ENCODE data around the gene PNMA8C. TPM values are rescaled to one million over a fixed set of nuclear protein-coding genes. Genes with fewer than 3 reads are reported as not detected.
"Not testable (repeated sequence)": the region's sequence is repeated elsewhere in the genome, so short reads cannot be mapped to it uniquely, and the experiment has no call there.

Gene PNMA8C
- total RNA-seq, 1 experiment from 2014 or later = not detected

DNA sequence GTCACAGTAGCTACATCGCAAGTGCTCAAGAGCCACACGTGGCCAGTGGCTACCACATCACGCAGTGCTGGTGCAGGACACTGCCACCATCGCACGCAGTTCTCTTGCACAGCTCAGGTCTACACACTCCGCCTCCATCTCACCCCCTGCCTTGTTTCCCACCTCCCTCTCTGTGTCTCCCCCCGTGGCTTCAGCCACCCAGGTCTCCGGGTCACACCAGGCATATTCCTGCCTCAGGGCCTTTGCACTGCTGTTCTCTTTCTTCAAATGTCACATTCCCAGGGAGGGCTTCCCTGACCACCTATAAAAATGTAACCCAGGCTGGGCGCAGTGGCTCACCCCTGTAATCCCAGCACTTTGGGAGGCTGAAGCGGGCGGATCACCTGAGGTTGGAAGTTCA, 26.0 kb downstream of the PNMA8C start:
- H3K4me1 ChIP-seq (ENCODE audit: insufficient read depth, low read length) = 0 out of 2 replicates have a peak, but pooled peaks cover 4% of the 10 kb centered on the region
- no peaks in the 10 kb centered on the region for H3K79me2 ChIP-seq (ENCODE audit: low read length)
- ChIA-PET CTCF (interaction anchor here (0.7 kb wide), 1 partner anchor 33 kb away, joined by 3 read pairs; no protein-coding TSS in a partner anchor), POLR2A (ENCODE audit: unreplicated experiment) (no interaction called here)
- H4K20me1 ChIP-seq (ENCODE audit: low read length) = no peaks in the 10 kb centered on the region
- ATAC-seq (no peak), DNase-seq (no peak)
- no peaks in the 10 kb centered on the region for H3K27me3 ChIP-seq (ENCODE audit: low read length)
- H3K27ac ChIP-seq (ENCODE audit: low read length) = no peak overlapping the region
- no peak overlapping the region for H3K4me3 ChIP-seq (ENCODE audit: low read length)
- no peaks in the 10 kb centered on the region for H3K36me3 ChIP-seq (ENCODE audit: low read depth, low read length)
- TF ChIP-seq, protein P1, sequence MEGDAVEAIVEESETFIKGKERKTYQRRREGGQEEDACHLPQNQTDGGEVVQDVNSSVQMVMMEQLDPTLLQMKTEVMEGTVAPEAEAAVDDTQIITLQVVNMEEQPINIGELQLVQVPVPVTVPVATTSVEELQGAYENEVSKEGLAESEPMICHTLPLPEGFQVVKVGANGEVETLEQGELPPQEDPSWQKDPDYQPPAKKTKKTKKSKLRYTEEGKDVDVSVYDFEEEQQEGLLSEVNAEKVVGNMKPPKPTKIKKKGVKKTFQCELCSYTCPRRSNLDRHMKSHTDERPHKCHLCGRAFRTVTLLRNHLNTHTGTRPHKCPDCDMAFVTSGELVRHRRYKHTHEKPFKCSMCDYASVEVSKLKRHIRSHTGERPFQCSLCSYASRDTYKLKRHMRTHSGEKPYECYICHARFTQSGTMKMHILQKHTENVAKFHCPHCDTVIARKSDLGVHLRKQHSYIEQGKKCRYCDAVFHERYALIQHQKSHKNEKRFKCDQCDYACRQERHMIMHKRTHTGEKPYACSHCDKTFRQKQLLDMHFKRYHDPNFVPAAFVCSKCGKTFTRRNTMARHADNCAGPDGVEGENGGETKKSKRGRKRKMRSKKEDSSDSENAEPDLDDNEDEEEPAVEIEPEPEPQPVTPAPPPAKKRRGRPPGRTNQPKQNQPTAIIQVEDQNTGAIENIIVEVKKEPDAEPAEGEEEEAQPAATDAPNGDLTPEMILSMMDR (conservative IDR thresholded peaks at IDR 0.05; ENCODE audit: low read depth, low read length) = no peak
- TF ChIP-seq EZH2phosphoT487 (IDR thresholded peaks at IDR 0.05; ENCODE audit: borderline replicate concordance, low read length) (no peak), EZH2 (IDR thresholded peaks at IDR 0.05; ENCODE audit: low read length, unreplicated experiment) (no peak)
- H3K9me2 ChIP-seq (replicated peaks; ENCODE audit: low read length) = no peaks in the 10 kb centered on the region
- H3F3A ChIP-seq (ENCODE audit: low read length, unreplicated experiment) = no peaks in the 10 kb centered on the region
- no peaks in the 10 kb centered on the region for H3K9me3 ChIP-seq (ENCODE audit: low read length)
- no peak overlapping the region for H3K4me2 ChIP-seq (ENCODE audit: low read length)
- intact Hi-C loops (cut with micrococcal nuclease) = loop anchor here (1.0 to 10.0 kb wide), 2 partner anchors 85 to 112 kb away; no protein-coding TSS in a partner anchor
- no peak overlapping the region for H2AFZ ChIP-seq (ENCODE audit: low read length)
- BruUV-seq (replicated peaks) = no TSS peak
- H3K9ac ChIP-seq (ENCODE audit: low read length) = no peak overlapping the region

DNA sequence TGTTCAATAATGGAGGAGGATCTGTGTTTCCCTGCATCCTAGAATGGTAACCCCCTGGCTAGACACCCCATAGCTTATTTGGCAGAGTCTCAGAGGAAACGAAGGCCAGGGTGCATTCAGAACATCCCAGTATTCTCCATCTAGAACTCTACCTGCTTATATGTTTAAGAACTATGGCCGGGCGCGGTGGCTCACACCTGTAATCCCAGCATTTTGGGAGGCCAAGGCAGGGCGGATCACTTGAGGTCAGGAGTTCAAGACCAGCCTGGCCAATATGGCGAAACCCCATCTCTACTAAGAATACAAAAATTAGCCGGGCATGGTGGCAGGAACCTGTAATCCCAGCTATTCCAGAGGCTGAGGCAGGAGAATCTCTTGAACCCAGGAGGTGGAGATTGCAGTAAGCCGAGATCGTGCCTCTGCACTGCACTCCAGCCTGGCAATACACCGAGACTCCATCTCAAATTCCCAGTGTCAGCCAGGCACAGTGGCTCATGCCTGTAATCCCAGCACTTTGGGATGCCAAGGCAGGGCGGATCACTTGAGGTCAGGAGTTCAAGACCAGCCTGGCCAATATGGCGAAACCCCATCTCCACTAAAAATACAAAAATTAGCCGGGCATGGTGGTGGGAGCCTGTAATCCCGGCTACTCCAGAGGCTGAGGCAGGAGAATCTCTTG, 30.8 kb downstream of the PNMA8C start:
- H3K36me3 ChIP-seq (ENCODE audit: low read depth, low read length); H3K4me2 ChIP-seq (ENCODE audit: low read length); H4K20me1 ChIP-seq (ENCODE audit: low read length); H3K9me3 ChIP-seq (ENCODE audit: low read length); BruUV-seq (replicated peaks); H3K79me2 ChIP-seq (ENCODE audit: low read length); H2AFZ ChIP-seq (ENCODE audit: low read length); H3K4me3 ChIP-seq (ENCODE audit: low read length); H3F3A ChIP-seq (ENCODE audit: low read length, unreplicated experiment); H3K9ac ChIP-seq (ENCODE audit: low read length); H3K27me3 ChIP-seq (ENCODE audit: low read length); POLR2A ChIA-PET (ENCODE audit: unreplicated experiment); H3K27ac ChIP-seq (ENCODE audit: low read length); H3K9me2 ChIP-seq (replicated peaks; ENCODE audit: low read length); intact Hi-C loops (cut with micrococcal nuclease); CTCF ChIA-PET; ATAC-seq; H3K4me1 ChIP-seq (ENCODE audit: insufficient read depth, low read length); DNase-seq: not testable (repeated sequence)

GRCh38 chr19:46394402-46394797, 34.3 kb downstream of the PNMA8C start:
- H3F3A ChIP-seq (ENCODE audit: low read length, unreplicated experiment) = no peaks in the 10 kb centered on the region
- ChIA-PET POLR2A (ENCODE audit: unreplicated experiment) (no interaction called here), CTCF (interaction anchor here (0.6 kb wide), 1 partner anchor 177 kb away, joined by 3 read pairs; no protein-coding TSS in a partner anchor)
- H3K79me2 ChIP-seq (ENCODE audit: low read length) = no peaks in the 10 kb centered on the region
- no peaks in the 10 kb centered on the region for H3K27me3 ChIP-seq (ENCODE audit: low read length)
- H4K20me1 ChIP-seq (ENCODE audit: low read length) = no peaks in the 10 kb centered on the region
- H2AFZ ChIP-seq (ENCODE audit: low read length) = no peak overlapping the region
- no peak overlapping the region for H3K9ac ChIP-seq (ENCODE audit: low read length)
- no peak overlapping the region for H3K4me2 ChIP-seq (ENCODE audit: low read length)
- TSS peak; percentile 27 for BruUV-seq (replicated peaks)
- intact Hi-C loops (cut with micrococcal nuclease) = loop anchor here (2.0 kb wide), 1 partner anchor 114 kb away; no protein-coding TSS in a partner anchor
- no peaks in the 10 kb centered on the region for H3K9me2 ChIP-seq (replicated peaks; ENCODE audit: low read length)
- DNase-seq = no peak
- H3K36me3 ChIP-seq (ENCODE audit: low read depth, low read length) = peaks cover 2% of the 10 kb centered on the region; the same call in 1 of the 2 replicates
- no peak overlapping the region for H3K27ac ChIP-seq (ENCODE audit: low read length)
- H3K4me1 ChIP-seq (ENCODE audit: insufficient read depth, low read length) = no peaks in the 10 kb centered on the region
- ATAC-seq = no peak
- H3K9me3 ChIP-seq (ENCODE audit: low read length) = no peaks in the 10 kb centered on the region
- TF ChIP-seq EZH2phosphoT487 (IDR thresholded peaks at IDR 0.05; ENCODE audit: borderline replicate concordance, low read length) (no peak), EZH2 (IDR thresholded peaks at IDR 0.05; ENCODE audit: low read length, unreplicated experiment) (no peak)
- TF ChIP-seq, protein P1 (conservative IDR thresholded peaks at IDR 0.05; ENCODE audit: low read depth, low read length) = no peak
- no peak overlapping the region for H3K4me3 ChIP-seq (ENCODE audit: low read length)

Measured in PC-3 (cell line).